GM23248 (cell line): Measurements from ENCODE around the gene MRNIP.

Source experiments
- EZH2 ChIP-seq: fragments of 200-600 bp; sonication (generic); IDR thresholded peaks from 2 replicates; pipeline ENCODE4 v1.6.1; 2018; ENCODE audit warnings: antibody characterized with exemption, mild to moderate bottlenecking; ENCODE audit not compliant: insufficient read depth, poor library complexity, severe bottlenecking
- EZH2phosphoT487 ChIP-seq: fragments of 200-600 bp; sonication (generic); IDR thresholded peaks from 2 replicates; pipeline ENCODE4 v1.6.1; 2018; ENCODE audit warnings: antibody characterized with exemption, moderate library complexity, mild to moderate bottlenecking, low read depth; ENCODE audit not compliant: insufficient read depth

DNA sequence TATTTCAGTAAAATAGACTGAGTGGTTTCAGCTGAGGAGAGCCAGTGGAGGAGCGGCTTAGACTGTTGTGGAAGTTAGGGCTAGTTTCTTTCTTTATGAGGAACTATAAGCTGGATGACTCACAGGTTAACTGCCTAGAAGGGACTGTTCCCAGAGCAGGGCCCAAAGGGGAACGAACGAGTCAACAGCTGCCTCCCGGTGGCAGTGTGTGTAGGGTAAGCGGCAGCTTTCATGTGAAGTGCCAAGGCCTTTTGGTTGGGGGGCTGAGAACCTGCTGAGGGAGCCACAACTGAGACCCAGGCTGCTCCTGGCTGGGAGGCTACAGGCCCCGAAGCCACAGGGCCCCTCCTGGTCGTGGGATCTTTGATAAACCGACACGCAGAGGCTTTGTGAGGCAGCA is 30.9 kb downstream of the MRNIP start:
- TF ChIP-seq EZH2, result no peak
- TF ChIP-seq EZH2phosphoT487, result no peak
